SH-SY5Y (cell line): ENCODE data around the gene CNPY2.

Experiments
- GATA2 ChIP-seq: IDR thresholded peaks from 2 replicates; pipeline ENCODE4 v1.6.1; 2011; ENCODE audit warnings: mild to moderate bottlenecking, low read depth, low read length
- GATA3 ChIP-seq: IDR thresholded peaks from 2 replicates; pipeline ENCODE4 v1.6.1; 2011; ENCODE audit warnings: low read depth, mild to moderate bottlenecking, low read length, moderate library complexity

GRCh38 chr12:56321027-56321426, 5.2 kb upstream of the CNPY2 start:
- TF ChIP-seq GATA2: no peak
- no peak for TF ChIP-seq GATA3
